ENCODE measurements around the gene OSBPL2. TPM values are rescaled to one million over a fixed set of nuclear protein-coding genes. Genes with fewer than 3 reads are reported as not detected.

Gene OSBPL2
- total RNA-seq, 1 donor from 2014 or later, result 49.8 TPM

DNA sequence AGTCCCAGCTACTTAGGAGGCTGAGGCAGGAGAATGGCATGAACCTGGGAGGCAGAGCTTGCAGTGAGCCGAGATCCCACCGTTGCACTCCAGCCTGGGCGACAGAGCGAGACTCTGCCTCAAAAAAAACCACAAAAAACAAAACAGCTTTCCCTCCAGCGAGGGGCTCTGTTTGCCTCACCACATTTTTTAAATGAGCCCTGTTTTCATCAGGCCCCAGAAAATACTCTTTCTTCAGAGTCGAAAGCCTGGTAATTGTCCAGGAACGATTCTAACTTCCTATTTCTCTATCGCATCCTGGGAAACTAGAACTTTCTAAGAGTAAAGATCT lies 43.3 kb upstream of the OSBPL2 start:
- TF ChIP-seq, protein P1, sequence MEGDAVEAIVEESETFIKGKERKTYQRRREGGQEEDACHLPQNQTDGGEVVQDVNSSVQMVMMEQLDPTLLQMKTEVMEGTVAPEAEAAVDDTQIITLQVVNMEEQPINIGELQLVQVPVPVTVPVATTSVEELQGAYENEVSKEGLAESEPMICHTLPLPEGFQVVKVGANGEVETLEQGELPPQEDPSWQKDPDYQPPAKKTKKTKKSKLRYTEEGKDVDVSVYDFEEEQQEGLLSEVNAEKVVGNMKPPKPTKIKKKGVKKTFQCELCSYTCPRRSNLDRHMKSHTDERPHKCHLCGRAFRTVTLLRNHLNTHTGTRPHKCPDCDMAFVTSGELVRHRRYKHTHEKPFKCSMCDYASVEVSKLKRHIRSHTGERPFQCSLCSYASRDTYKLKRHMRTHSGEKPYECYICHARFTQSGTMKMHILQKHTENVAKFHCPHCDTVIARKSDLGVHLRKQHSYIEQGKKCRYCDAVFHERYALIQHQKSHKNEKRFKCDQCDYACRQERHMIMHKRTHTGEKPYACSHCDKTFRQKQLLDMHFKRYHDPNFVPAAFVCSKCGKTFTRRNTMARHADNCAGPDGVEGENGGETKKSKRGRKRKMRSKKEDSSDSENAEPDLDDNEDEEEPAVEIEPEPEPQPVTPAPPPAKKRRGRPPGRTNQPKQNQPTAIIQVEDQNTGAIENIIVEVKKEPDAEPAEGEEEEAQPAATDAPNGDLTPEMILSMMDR (IDR thresholded peaks at IDR 0.05; ENCODE audit: insufficient read depth, low read length, severe bottlenecking), result no peak
- no peak for FAIRE-seq
- peaks cover 20% of the 10 kb centered on the region for H3K36me3 ChIP-seq (ENCODE audit: control insufficient read depth, insufficient read depth, low read length)
- H3K4me3 ChIP-seq (ENCODE audit: low read depth, low read length), result no peak overlapping the region
- H3K27me3 ChIP-seq (ENCODE audit: control insufficient read depth, insufficient read depth, low read length), result no peaks in the 10 kb centered on the region
- no peak for DNase-seq (ENCODE audit: low read depth)

GRCh38 chr20:62195736-62196135 lies 42.6 kb upstream of the OSBPL2 start:
- Histone ChIP-seq H3K27me3 (ENCODE audit: control insufficient read depth, insufficient read depth, low read length) (no peaks in the 10 kb centered on the region), H3K36me3 (ENCODE audit: control insufficient read depth, insufficient read depth, low read length) (peaks cover 24% of the 10 kb centered on the region), H3K4me3 (ENCODE audit: low read depth, low read length) (no peak overlapping the region)
- TF ChIP-seq, protein P1 (IDR thresholded peaks at IDR 0.05; ENCODE audit: insufficient read depth, low read length, severe bottlenecking), result no peak
- no peak for DNase-seq (ENCODE audit: low read depth)
- FAIRE-seq, result no peak

GRCh38 chr20:62196286-62196685 lies 42.0 kb upstream of the OSBPL2 start:
- FAIRE-seq (no peak), DNase-seq (ENCODE audit: low read depth) (no peak)
- TF ChIP-seq, protein P1 (IDR thresholded peaks at IDR 0.05; ENCODE audit: insufficient read depth, low read length, severe bottlenecking), result no peak
- H3K27me3 ChIP-seq (ENCODE audit: control insufficient read depth, insufficient read depth, low read length), result no peaks in the 10 kb centered on the region
- H3K36me3 ChIP-seq (ENCODE audit: control insufficient read depth, insufficient read depth, low read length), result peaks cover 26% of the 10 kb centered on the region
- no peak overlapping the region for H3K4me3 ChIP-seq (ENCODE audit: low read depth, low read length)

DNA sequence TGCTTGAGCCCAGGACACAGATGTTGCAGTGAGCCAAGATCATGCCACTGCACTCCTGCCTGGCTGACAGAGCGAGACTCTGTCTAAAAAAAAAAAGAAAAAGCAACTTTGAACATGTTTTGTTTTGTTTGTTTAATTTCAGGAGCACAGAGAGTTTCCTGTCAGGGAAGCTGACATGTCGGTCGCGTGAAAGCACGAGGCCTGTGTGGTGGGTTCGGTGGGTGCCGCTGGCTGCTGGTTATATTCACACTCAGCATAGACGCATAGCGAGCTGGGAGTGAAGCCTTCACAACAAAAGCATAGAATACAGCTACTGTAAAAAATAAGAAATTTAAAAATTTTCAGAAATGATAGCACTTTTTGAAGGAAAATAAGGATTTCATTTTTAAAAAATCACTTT lies 41.0 kb upstream of the OSBPL2 start:
- H3K4me3 ChIP-seq (ENCODE audit: low read depth, low read length), result no peak overlapping the region
- DNase-seq (ENCODE audit: low read depth), result no peak
- no peak for FAIRE-seq
- H3K36me3 ChIP-seq (ENCODE audit: control insufficient read depth, insufficient read depth, low read length), result peaks cover 34% of the 10 kb centered on the region
- no peaks in the 10 kb centered on the region for H3K27me3 ChIP-seq (ENCODE audit: control insufficient read depth, insufficient read depth, low read length)
- TF ChIP-seq, protein P1 (IDR thresholded peaks at IDR 0.05; ENCODE audit: insufficient read depth, low read length, severe bottlenecking), result no peak

- peaks cover 34% of the 10 kb centered on the region for H3K36me3 ChIP-seq (ENCODE audit: control insufficient read depth, insufficient read depth, low read length)
- FAIRE-seq, result no peak
- TF ChIP-seq, protein P1 (IDR thresholded peaks at IDR 0.05; ENCODE audit: insufficient read depth, low read length, severe bottlenecking), result no peak
- no peaks in the 10 kb centered on the region for H3K27me3 ChIP-seq (ENCODE audit: control insufficient read depth, insufficient read depth, low read length)
- H3K4me3 ChIP-seq (ENCODE audit: low read depth, low read length), result no peak overlapping the region
- DNase-seq (ENCODE audit: low read depth), result no peak
Observed at GRCh38 chr20:62197801-62198200, 40.5 kb upstream of the OSBPL2 start.

- TF ChIP-seq, protein P1 (IDR thresholded peaks at IDR 0.05; ENCODE audit: insufficient read depth, low read length, severe bottlenecking), result no peak
- no peak for FAIRE-seq
- DNase-seq (ENCODE audit: low read depth), result no peak
- H3K27me3 ChIP-seq (ENCODE audit: control insufficient read depth, insufficient read depth, low read length), result no peaks in the 10 kb centered on the region
- H3K36me3 ChIP-seq (ENCODE audit: control insufficient read depth, insufficient read depth, low read length), result peaks cover 34% of the 10 kb centered on the region
- H3K4me3 ChIP-seq (ENCODE audit: low read depth, low read length), result no peak overlapping the region
Observed at GRCh38 chr20:62198496-62198895, 39.8 kb upstream of the OSBPL2 start.

Data from bronchial epithelial cell (primary cell).